Stimulated activated naive CD8-positive, alpha-beta T cell treated with anti-CD3 and anti-CD28 coated beads, Interleukin-15, Interleukin-2, amounts not matched to agents 100 ng/mL and 50 ng/mL, for 24 hours (primary cell): ENCODE data around the gene EIF1AX.

Experiments
- H3K27ac Mint-ChIP-seq: one replicate; pipeline ENCODE4 v1.8.0; 2021; ENCODE audit warnings: mild to moderate bottlenecking, mixed read lengths
- H3K27me3 Mint-ChIP-seq: one replicate; pipeline ENCODE4 v1.8.0; 2021; ENCODE audit warnings: mixed read lengths
- H3K36me3 Mint-ChIP-seq: one replicate; pipeline ENCODE4 v1.8.0; 2021; ENCODE audit warnings: low read depth, mixed read lengths
- H3K4me1 Mint-ChIP-seq: one replicate; pipeline ENCODE4 v1.8.0; 2021; ENCODE audit warnings: low read depth, mixed read lengths
- H3K4me3 Mint-ChIP-seq: one replicate; pipeline ENCODE4 v1.8.0; 2021; ENCODE audit warnings: mild to moderate bottlenecking, mixed read lengths
- H3K9me3 Mint-ChIP-seq: one replicate; pipeline ENCODE4 v1.8.0; 2021; ENCODE audit warnings: mixed read lengths

EIF1AX gene

DNA sequence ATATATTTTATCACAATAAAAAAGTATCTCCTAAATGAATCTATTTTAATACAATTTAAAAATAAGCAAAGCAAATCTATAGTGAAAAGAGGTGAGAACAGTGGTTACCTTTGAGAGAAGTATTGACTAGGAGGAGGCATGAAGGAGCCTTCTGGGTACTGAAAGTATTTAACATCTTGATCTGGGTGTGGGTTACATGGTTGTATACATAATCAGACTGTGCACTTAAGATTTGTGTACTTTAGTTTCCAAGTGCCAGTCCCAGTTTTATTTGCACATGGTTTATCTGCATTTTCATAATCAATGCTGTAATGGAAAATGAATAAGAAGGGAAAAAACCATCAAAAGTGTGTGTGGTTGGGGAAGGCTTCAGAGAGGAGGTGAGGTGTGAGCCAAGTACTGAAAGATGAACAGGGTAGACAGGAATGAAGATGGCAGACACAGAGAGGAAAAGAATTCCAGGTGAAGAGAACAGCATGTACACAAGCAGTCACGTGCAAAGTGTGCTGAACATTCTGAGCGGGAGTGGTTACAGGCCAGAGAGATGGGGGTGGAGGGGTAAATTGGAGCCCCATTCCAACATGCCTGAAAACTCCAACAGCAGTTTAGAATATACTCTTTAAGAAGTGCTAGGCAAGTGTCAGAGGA lies 39.6 kb downstream of the EIF1AX start:
- peaks cover 6% of the 10 kb centered on the region for H3K4me1 Mint-ChIP-seq
- H3K4me3 Mint-ChIP-seq: no peak overlapping the region
- H3K36me3 Mint-ChIP-seq: no peaks in the 10 kb centered on the region
- no peaks in the 10 kb centered on the region for H3K9me3 Mint-ChIP-seq
- no peak overlapping the region for H3K27ac Mint-ChIP-seq
- no peaks in the 10 kb centered on the region for H3K27me3 Mint-ChIP-seq

DNA sequence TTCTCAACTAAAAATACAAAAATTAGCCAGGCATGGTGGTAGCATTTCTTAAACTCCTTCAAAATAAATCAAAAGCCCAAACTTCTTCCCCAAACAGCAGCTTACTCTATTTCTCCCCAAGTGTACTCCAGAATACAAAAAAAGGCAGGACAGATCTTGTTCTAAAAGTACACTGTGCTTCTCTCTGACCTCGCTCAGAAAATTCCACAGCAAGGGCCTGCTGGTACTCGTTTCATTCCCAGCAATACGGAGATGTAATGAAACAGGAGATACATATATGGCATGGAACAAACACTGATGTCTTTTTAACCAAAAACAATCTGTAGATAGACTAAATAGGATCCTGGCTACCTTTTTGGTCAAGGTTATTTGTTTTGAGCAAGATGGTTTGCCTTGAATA lies 50.1 kb downstream of the EIF1AX start:
- no peak overlapping the region for H3K4me3 Mint-ChIP-seq
- H3K4me1 Mint-ChIP-seq: no peaks in the 10 kb centered on the region
- no peak overlapping the region for H3K27ac Mint-ChIP-seq
- H3K36me3 Mint-ChIP-seq: no peaks in the 10 kb centered on the region
- no peaks in the 10 kb centered on the region for H3K27me3 Mint-ChIP-seq
- H3K9me3 Mint-ChIP-seq: no peaks in the 10 kb centered on the region

GRCh38 chrX:20089845-20090244 lies 51.8 kb downstream of the EIF1AX start:
- no peaks in the 10 kb centered on the region for H3K27me3 Mint-ChIP-seq
- H3K36me3 Mint-ChIP-seq: no peaks in the 10 kb centered on the region
- H3K27ac Mint-ChIP-seq: no peak overlapping the region
- no peaks in the 10 kb centered on the region for H3K4me1 Mint-ChIP-seq
- no peak overlapping the region for H3K4me3 Mint-ChIP-seq
- no peaks in the 10 kb centered on the region for H3K9me3 Mint-ChIP-seq

DNA sequence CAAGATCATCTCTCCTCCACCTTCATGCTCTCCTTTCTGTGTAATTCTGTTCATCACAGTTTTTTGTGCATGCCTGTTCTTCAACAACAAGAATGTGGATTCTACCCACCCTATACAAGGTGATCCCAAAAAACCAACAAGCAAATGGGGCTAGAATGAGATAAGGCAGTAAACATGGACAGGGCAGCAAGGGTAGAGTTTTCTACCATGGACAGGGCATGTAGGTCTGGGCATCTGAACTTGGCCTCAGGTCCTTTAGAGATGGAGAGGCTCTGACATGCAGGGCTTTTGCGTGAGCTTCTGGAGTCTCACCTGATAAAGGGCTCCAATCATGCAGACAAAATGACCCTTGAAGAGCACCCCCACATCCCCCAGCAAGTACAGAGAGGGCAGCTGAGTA lies 61.4 kb downstream of the EIF1AX start:
- Mint-ChIP-seq H3K9me3 (no peaks in the 10 kb centered on the region), H3K36me3 (no peaks in the 10 kb centered on the region), H3K4me3 (no peak overlapping the region), H3K4me1 (no peaks in the 10 kb centered on the region), H3K27ac (no peak overlapping the region), H3K27me3 (no peaks in the 10 kb centered on the region)
